Panc1 (cell line): ENCODE data around the gene DCXR. TPM values are rescaled to one million over a fixed set of nuclear protein-coding genes. Genes with fewer than 3 reads are reported as not detected.
A peak's percentile ranks its signal among the peaks of the same experiment; 100 is the strongest.

Source experiments
- ATAC-seq: fragments of 200-7000 bp; cut with Tn5 transposase; 2 replicates; pipeline ENCODE4 v1.9.1; 2020; ENCODE audit warnings: mild to moderate bottlenecking, moderate library complexity
- BruUV-seq: library from RNA; stranded (reverse); fragments of 400-500 nt; replicated peaks from 2 replicates; lab custom pipeline; 2021; lab: Mats Ljungman, UMichigan
- CTCF ChIA-PET: fragments of 300-600 bp; sonication (Branson Sonifier 250); formaldehyde crosslinking; loops from one replicate; lab custom pipeline; 2022; ENCODE audit warnings: antibody characterized with exemption; lab: Charles Lee
- POLR2A ChIA-PET: fragments of 300-600 bp; sonication (Branson Sonifier 250); formaldehyde crosslinking; loops from one replicate; lab custom pipeline; 2022; ENCODE audit warnings: antibody characterized with exemption; lab: Charles Lee
- DNase-seq: peaks from one replicate; pipeline ENCODE4 v3.0.0-alpha.2; 2010; ENCODE audit warnings: low read depth, low spot score
- H3K27ac ChIP-seq: 2 replicates; pipeline ENCODE4 v1.5.1; 2011; ENCODE audit warnings: mild to moderate bottlenecking, low read length, inconsistent platforms
- H3K27me3 ChIP-seq: fragments of 200-500 bp; sonication (Bioruptor generic); 2 replicates; pipeline ENCODE4 v1.6.0; 2014; ENCODE audit warnings: low read length, inconsistent platforms; ENCODE audit not compliant: control insufficient read depth, insufficient read depth
- H3K36me3 ChIP-seq: fragments of 200-500 bp; sonication (Bioruptor generic); 2 replicates; pipeline ENCODE4 v1.5.1; 2014; ENCODE audit warnings: inconsistent platforms, mild to moderate bottlenecking, low read length, moderate library complexity; ENCODE audit not compliant: control insufficient read depth, insufficient read depth
- H3K4me1 ChIP-seq: 2 replicates; pipeline ENCODE4 v1.5.1; 2011; ENCODE audit warnings: inconsistent platforms, mild to moderate bottlenecking, low read length, moderate library complexity; ENCODE audit not compliant: control insufficient read depth, insufficient read depth
- H3K4me3 ChIP-seq, 2 experiments: 2 replicates each; pipeline ENCODE4 v1.5.1; 2011 to 2012; ENCODE audit warnings: low read depth in 2 of 2, low read length in 2 of 2, mild to moderate bottlenecking in 2 of 2, inconsistent platforms in 1 of 2, moderate library complexity in 1 of 2
- H3K9me3 ChIP-seq: fragments of 200-500 bp; sonication (Bioruptor generic); 2 replicates; pipeline ENCODE4 v1.5.1; 2014; ENCODE audit warnings: low read depth, mild to moderate bottlenecking, inconsistent platforms, low read length, moderate library complexity; ENCODE audit not compliant: control insufficient read depth, insufficient read depth
- CTCF ChIP-seq: fragments of 450-650 bp; IDR thresholded peaks from 2 replicates; pipeline ENCODE4 v1.5.1; 2017; ENCODE audit warnings: mild to moderate bottlenecking
- POLR2AphosphoS5 ChIP-seq: IDR thresholded peaks from 2 replicates; pipeline ENCODE4 v1.6.1; 2012; ENCODE audit warnings: mild to moderate bottlenecking, low read depth, low read length, moderate library complexity
- REST ChIP-seq, 2 experiments: IDR thresholded peaks; 2 replicates each; pipeline ENCODE4 v1.6.1; 2011 to 2012; ENCODE audit warnings: low read depth in 2 of 2, control low read depth in 1 of 2, low read length in 1 of 2, mild to moderate bottlenecking in 1 of 2, moderate library complexity in 1 of 2; ENCODE audit not compliant: insufficient read depth in 1 of 2
- SIN3A ChIP-seq: IDR thresholded peaks from 2 replicates; pipeline ENCODE4 v1.6.1; 2012; ENCODE audit warnings: low read depth, mild to moderate bottlenecking, low read length, moderate library complexity, borderline replicate concordance; ENCODE audit not compliant: insufficient read depth
- TCF7L2 ChIP-seq: IDR thresholded peaks from 2 replicates; pipeline ENCODE4 v1.6.1; 2011; ENCODE audit warnings: mild to moderate bottlenecking, low read depth, low read length, inconsistent platforms
- in situ Hi-C: cut with HindIII; loops from 2 replicates; pipeline ENCODE4 v1.10.0; 2016; ENCODE audit warnings: low sequenced_read_pairs, low pct_unique_long_range_greater_than_20kb
- intact Hi-C: fragments of 100-400 bp; cut with micrococcal nuclease; formaldehyde crosslinking; loops from one replicate; pipeline ENCODE4 v1.10.0; 2022; ENCODE audit not compliant: unreplicated experiment
- total RNA-seq: library from RNA; stranded (reverse); gene quantifications from one replicate; pipeline ENCODE4 v1.2.1, GENCODE V29; 2021; ENCODE audit not compliant: unreplicated experiment

Gene DCXR
- total RNA-seq, 1 experiment from 2014 or later: 128 TPM

GRCh38 chr17:81993729-81994592, 43.5 kb downstream of the DCXR start:
- TF ChIP-seq POLR2AphosphoS5: no peak
- no peak for TF ChIP-seq CTCF
- no peak for TF ChIP-seq SIN3A
- no peak for TF ChIP-seq REST (IDR thresholded peaks at IDR 0.05; ENCODE audit: insufficient read depth in 1 of 2, low read depth in 2 of 2, low read length in 1 of 2)
- no peak for TF ChIP-seq TCF7L2
- Histone ChIP-seq H3K27ac (no peak overlapping the region), H3K9me3 (no peaks in the 10 kb centered on the region), H3K4me3 (no peak overlapping the region), H3K4me1 (peaks cover 20% of the 10 kb centered on the region), H3K27me3 (no peaks in the 10 kb centered on the region), H3K36me3 (no peaks in the 10 kb centered on the region)
- BruUV-seq: no TSS peak
- ATAC-seq (no peak), DNase-seq (no peak)
- POLR2A ChIA-PET: no interaction called here
- CTCF ChIA-PET: no interaction called here
- intact Hi-C loops (no loop called here), in situ Hi-C loops (no loop called here)

- CTCF ChIA-PET: no interaction called here
Measured at GRCh38 chr17:81992306-81993102, 45.0 kb downstream of the DCXR start.

More at GRCh38 chr17:81992306-81993102, 45.0 kb downstream of the DCXR start:
- POLR2A ChIA-PET: no interaction called here
- H3K27ac ChIP-seq: peak overlapping the region; percentile 40
- in situ Hi-C loops (no loop called here), intact Hi-C loops (no loop called here)
- no peak for TF ChIP-seq REST (IDR thresholded peaks at IDR 0.05; ENCODE audit: insufficient read depth in 1 of 2, low read depth in 2 of 2, low read length in 1 of 2)
- no peak for TF ChIP-seq SIN3A
- no peak for TF ChIP-seq POLR2AphosphoS5
- no peak; the same call in 1 of the 2 replicates for TF ChIP-seq TCF7L2
- TF ChIP-seq CTCF: no peak
- no peak for ATAC-seq
- H3K4me1 ChIP-seq: peaks cover 20% of the 10 kb centered on the region
- H3K9me3 ChIP-seq: no peaks in the 10 kb centered on the region
- H3K27me3 ChIP-seq: no peaks in the 10 kb centered on the region
- H3K36me3 ChIP-seq: no peaks in the 10 kb centered on the region
- no TSS peak for BruUV-seq
- no peak overlapping the region for H3K4me3 ChIP-seq
- no peak for DNase-seq
